ENCODE data around the gene ARVCF.

ARVCF gene

DNA sequence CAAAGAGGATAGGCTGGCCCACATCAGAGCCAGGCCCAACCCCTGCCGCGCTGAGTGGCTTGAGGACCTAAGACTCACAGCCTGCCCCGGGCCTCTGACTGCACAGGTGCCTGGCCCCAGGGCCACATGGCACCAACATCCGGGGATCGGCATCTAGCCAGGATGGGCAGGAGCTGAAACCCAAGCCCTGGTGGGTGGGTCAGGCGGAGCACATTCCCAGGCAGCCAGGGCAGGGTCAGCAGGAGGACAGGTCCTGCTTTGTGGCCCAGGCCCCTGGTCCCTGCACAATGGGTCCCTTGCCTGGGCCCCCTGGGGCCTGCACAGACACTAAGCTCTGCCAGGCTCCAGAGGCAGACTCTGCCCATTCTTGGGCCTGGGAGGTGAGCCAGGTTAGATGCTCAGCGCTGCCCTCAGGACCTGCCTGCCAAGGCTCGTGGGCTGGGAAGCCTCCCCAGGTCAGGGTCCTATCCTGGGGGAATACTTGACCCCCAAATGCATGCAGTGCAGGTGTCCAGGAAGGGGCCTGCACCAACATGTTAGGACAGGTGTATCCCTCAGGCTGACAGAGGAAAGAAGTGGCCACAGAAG is 33.5 kb downstream of the ARVCF start:
- no peaks in the 10 kb centered on the region for H3F3A ChIP-seq (ENCODE audit: insufficient read depth, low read length)
- H3K4me1 ChIP-seq (ENCODE audit: insufficient read depth, low read length, severe bottlenecking): peaks cover 8% of the 10 kb centered on the region
- H4K20me1 ChIP-seq (ENCODE audit: insufficient read depth, low read length): no peaks in the 10 kb centered on the region
- no peak overlapping the region for H3K4me3 ChIP-seq (ENCODE audit: low read depth, low read length, poor library complexity, severe bottlenecking)
- no peaks in the 10 kb centered on the region for H3K9me2 ChIP-seq (ENCODE audit: low read depth, low read length)
- H3K9me3 ChIP-seq (ENCODE audit: low read length): no peaks in the 10 kb centered on the region
- no peaks in the 10 kb centered on the region for H3K36me3 ChIP-seq (ENCODE audit: insufficient read depth, low read length)
- no peak for TF ChIP-seq EZH2 (IDR thresholded peaks at IDR 0.05; ENCODE audit: borderline replicate concordance, low read length)
- TF ChIP-seq, protein P1, sequence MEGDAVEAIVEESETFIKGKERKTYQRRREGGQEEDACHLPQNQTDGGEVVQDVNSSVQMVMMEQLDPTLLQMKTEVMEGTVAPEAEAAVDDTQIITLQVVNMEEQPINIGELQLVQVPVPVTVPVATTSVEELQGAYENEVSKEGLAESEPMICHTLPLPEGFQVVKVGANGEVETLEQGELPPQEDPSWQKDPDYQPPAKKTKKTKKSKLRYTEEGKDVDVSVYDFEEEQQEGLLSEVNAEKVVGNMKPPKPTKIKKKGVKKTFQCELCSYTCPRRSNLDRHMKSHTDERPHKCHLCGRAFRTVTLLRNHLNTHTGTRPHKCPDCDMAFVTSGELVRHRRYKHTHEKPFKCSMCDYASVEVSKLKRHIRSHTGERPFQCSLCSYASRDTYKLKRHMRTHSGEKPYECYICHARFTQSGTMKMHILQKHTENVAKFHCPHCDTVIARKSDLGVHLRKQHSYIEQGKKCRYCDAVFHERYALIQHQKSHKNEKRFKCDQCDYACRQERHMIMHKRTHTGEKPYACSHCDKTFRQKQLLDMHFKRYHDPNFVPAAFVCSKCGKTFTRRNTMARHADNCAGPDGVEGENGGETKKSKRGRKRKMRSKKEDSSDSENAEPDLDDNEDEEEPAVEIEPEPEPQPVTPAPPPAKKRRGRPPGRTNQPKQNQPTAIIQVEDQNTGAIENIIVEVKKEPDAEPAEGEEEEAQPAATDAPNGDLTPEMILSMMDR (IDR thresholded peaks at IDR 0.05; ENCODE audit: low read length): no peak
- H2AFZ ChIP-seq (ENCODE audit: low read length): no peak overlapping the region
- H3K27ac ChIP-seq (ENCODE audit: low read depth, low read length, poor library complexity, severe bottlenecking): no peak overlapping the region
- H3K27me3 ChIP-seq (ENCODE audit: insufficient read depth, low read length): no peaks in the 10 kb centered on the region
- H3K4me2 ChIP-seq (ENCODE audit: low read length): no peak overlapping the region
- H3K9ac ChIP-seq (ENCODE audit: low read length): no peak overlapping the region
- no peaks in the 10 kb centered on the region for H3K79me2 ChIP-seq (ENCODE audit: insufficient read depth, low read length)

DNA sequence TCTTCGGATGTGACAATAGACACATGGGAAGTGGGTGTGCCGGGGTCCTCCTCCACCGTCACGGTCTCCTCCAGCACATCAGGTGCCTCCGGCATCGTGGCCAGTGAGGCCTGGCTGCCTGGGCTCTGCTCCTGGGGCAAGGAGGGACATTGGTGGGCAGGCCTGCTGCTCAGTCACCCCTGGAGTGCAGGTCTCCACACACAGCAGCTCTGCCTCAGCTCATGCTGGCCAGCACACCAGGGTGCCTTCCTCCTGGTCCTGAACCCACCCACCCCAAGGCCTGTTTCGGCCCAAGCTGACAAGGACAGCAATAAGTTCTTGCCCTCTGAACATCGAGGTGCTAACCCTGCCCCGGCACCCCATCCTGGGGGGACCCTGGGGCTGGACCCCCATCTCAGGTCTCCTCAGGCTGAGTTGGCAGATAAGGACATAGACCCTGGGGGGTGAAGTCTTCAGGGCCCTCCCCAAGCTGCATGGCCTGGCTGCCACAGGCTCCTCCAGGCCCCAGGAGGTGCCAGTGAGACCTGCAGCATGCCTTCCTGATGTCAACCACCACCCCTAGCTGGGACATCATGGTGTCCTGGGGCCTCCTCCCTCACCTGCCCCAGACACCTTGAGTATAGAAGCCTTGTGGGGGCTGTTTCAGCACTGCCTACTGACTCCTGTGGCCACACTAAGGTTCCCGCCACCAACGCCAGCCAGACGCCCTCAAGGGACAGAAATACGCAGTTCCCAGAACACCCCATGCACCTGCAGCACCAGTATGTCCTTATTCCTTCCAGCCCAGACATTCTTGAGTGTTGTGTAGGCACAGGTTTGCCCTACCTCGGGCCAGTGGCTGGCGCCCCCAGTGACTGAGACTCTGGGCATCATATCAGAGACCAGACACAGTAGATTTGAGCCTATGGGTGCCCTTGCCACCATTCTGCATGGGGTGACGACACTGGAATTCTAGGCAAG is 34.4 kb downstream of the ARVCF start:
- Histone ChIP-seq H4K20me1 (ENCODE audit: insufficient read depth, low read length) (no peaks in the 10 kb centered on the region), H3K27ac (ENCODE audit: low read depth, low read length, poor library complexity, severe bottlenecking) (no peak overlapping the region), H3K4me3 (ENCODE audit: low read depth, low read length, poor library complexity, severe bottlenecking) (no peak overlapping the region), H2AFZ (ENCODE audit: low read length) (no peak overlapping the region), H3K4me1 (ENCODE audit: insufficient read depth, low read length, severe bottlenecking) (peaks cover 8% of the 10 kb centered on the region), H3K9me2 (ENCODE audit: low read depth, low read length) (no peaks in the 10 kb centered on the region), H3K4me2 (ENCODE audit: low read length) (no peak overlapping the region), H3K9ac (ENCODE audit: low read length) (no peak overlapping the region), H3K36me3 (ENCODE audit: insufficient read depth, low read length) (no peaks in the 10 kb centered on the region), H3K9me3 (ENCODE audit: low read length) (no peaks in the 10 kb centered on the region), H3K27me3 (ENCODE audit: insufficient read depth, low read length) (no peaks in the 10 kb centered on the region), H3F3A (ENCODE audit: insufficient read depth, low read length) (no peaks in the 10 kb centered on the region), H3K79me2 (ENCODE audit: insufficient read depth, low read length) (no peaks in the 10 kb centered on the region)
- no peak for TF ChIP-seq EZH2 (IDR thresholded peaks at IDR 0.05; ENCODE audit: borderline replicate concordance, low read length)
- TF ChIP-seq, protein P1 (IDR thresholded peaks at IDR 0.05; ENCODE audit: low read length): no peak

GRCh38 chr22:19981171-19981960 is 35.3 kb downstream of the ARVCF start:
- Histone ChIP-seq H3K4me1 (ENCODE audit: insufficient read depth, low read length, severe bottlenecking) (peaks cover 4% of the 10 kb centered on the region), H3K9me3 (ENCODE audit: low read length) (no peaks in the 10 kb centered on the region), H2AFZ (ENCODE audit: low read length) (no peak overlapping the region), H3K9me2 (ENCODE audit: low read depth, low read length) (no peaks in the 10 kb centered on the region), H3K4me3 (ENCODE audit: low read depth, low read length, poor library complexity, severe bottlenecking) (no peak overlapping the region), H3K27me3 (ENCODE audit: insufficient read depth, low read length) (peaks cover 2% of the 10 kb centered on the region; the same call in 1 of the 2 replicates), H3K9ac (ENCODE audit: low read length) (no peak overlapping the region), H3K4me2 (ENCODE audit: low read length) (no peak overlapping the region), H3K27ac (ENCODE audit: low read depth, low read length, poor library complexity, severe bottlenecking) (no peak overlapping the region), H4K20me1 (ENCODE audit: insufficient read depth, low read length) (no peaks in the 10 kb centered on the region), H3F3A (ENCODE audit: insufficient read depth, low read length) (no peaks in the 10 kb centered on the region), H3K79me2 (ENCODE audit: insufficient read depth, low read length) (no peaks in the 10 kb centered on the region), H3K36me3 (ENCODE audit: insufficient read depth, low read length) (no peaks in the 10 kb centered on the region)
- TF ChIP-seq EZH2 (IDR thresholded peaks at IDR 0.05; ENCODE audit: borderline replicate concordance, low read length): no peak
- TF ChIP-seq, protein P1 (IDR thresholded peaks at IDR 0.05; ENCODE audit: low read length): no peak

Measured in OCI-LY1 (cell line).